A673 (cell line): ENCODE measurements around the gene TDP1. TPM values are rescaled to one million over a fixed set of nuclear protein-coding genes. Genes with fewer than 3 reads are reported as not detected.

Experiments used
- BruUV-seq: library from RNA; stranded (reverse); fragments of 400-500 nt; replicated peaks from 2 replicates; lab custom pipeline; 2021; lab: Mats Ljungman, UMichigan
- CTCF ChIA-PET: fragments of 300-600 bp; sonication (Branson Sonifier 250); formaldehyde crosslinking; loops from one replicate; lab custom pipeline; 2022; ENCODE audit warnings: antibody characterized with exemption; lab: Charles Lee
- POLR2A ChIA-PET: fragments of 300-600 bp; sonication (Branson Sonifier 250); formaldehyde crosslinking; loops from one replicate; lab custom pipeline; 2022; ENCODE audit warnings: antibody characterized with exemption; ENCODE audit not compliant: low non-redundant PET; lab: Charles Lee
- DNase-seq: peaks from one replicate; pipeline ENCODE4 v3.0.0-alpha.2; 2015; ENCODE audit warnings: low spot score
- H3K27ac ChIP-seq: fragments of 200-600 bp; sonication (generic); 2 replicates; pipeline ENCODE4 v1.5.1; 2016; ENCODE audit warnings: mixed run types, low read depth, mild to moderate bottlenecking, mixed read lengths, antibody characterized with exemption, low read length; ENCODE audit not compliant: poor library complexity, severe bottlenecking
- H3K27me3 ChIP-seq: fragments of 200-600 bp; sonication (generic); replicated peaks from 2 replicates; pipeline ENCODE4 v1.6.1; 2017; ENCODE audit warnings: mixed run types, low read depth, mild to moderate bottlenecking, mixed read lengths, antibody characterized with exemption, low read length; ENCODE audit not compliant: insufficient read depth, poor library complexity
- H3K36me3 ChIP-seq: fragments of 200-600 bp; sonication (generic); 2 replicates; pipeline ENCODE4 v1.6.1; 2016; ENCODE audit warnings: mixed run types, mild to moderate bottlenecking, mixed read lengths, antibody characterized with exemption, low read length; ENCODE audit not compliant: insufficient read depth, poor library complexity, severe bottlenecking
- H3K4me1 ChIP-seq: fragments of 200-600 bp; sonication (generic); 2 replicates; pipeline ENCODE4 v1.6.1; 2017; ENCODE audit warnings: mixed run types, mild to moderate bottlenecking, mixed read lengths, antibody characterized with exemption, low read length; ENCODE audit not compliant: insufficient read depth, poor library complexity, severe bottlenecking
- H3K4me3 ChIP-seq: fragments of 200-600 bp; sonication (generic); 2 replicates; pipeline ENCODE4 v1.5.1; 2016; ENCODE audit warnings: low read depth, mixed run types, mild to moderate bottlenecking, mixed read lengths, low read length; ENCODE audit not compliant: poor library complexity, severe bottlenecking
- H3K9me3 ChIP-seq: fragments of 200-600 bp; sonication (generic); 2 replicates; pipeline ENCODE4 v1.6.1; 2016; ENCODE audit warnings: mixed run types, low read depth, mild to moderate bottlenecking, mixed read lengths, antibody characterized with exemption, low read length; ENCODE audit not compliant: poor library complexity, severe bottlenecking
- CTCF ChIP-seq: fragments of 300-800, 200-600 bp; sonication (generic); conservative IDR thresholded peaks from 2 replicates; pipeline ENCODE4 v1.5.1; 2017; ENCODE audit warnings: low read depth, mild to moderate bottlenecking, antibody characterized with exemption, low read length, moderate library complexity, mixed read lengths
- EZH2 ChIP-seq: fragments of 200-600 bp; sonication (generic); IDR thresholded peaks from 2 replicates; pipeline ENCODE4 v1.6.1; 2017; ENCODE audit warnings: borderline replicate concordance, low read depth, mild to moderate bottlenecking, mixed read lengths, antibody characterized with exemption, low read length; ENCODE audit not compliant: poor library complexity, severe bottlenecking
- intact Hi-C: fragments of 100-400 bp; cut with micrococcal nuclease; formaldehyde crosslinking; loops from one replicate; pipeline ENCODE4 v1.10.0; 2022; ENCODE audit not compliant: unreplicated experiment
- total RNA-seq: library from RNA; stranded (reverse); gene quantifications from 2 replicates; pipeline ENCODE4 v1.2.3, GENCODE V29; 2021

The TDP1 gene
- total RNA-seq, 1 experiment from 2014 or later, result 45.6 TPM

GRCh38 chr14:89960914-89961313, 5.2 kb downstream of the TDP1 start:
- no peak for DNase-seq
- intact Hi-C loops, result no loop called here
- Histone ChIP-seq H3K27me3 (no peaks in the 10 kb centered on the region), H3K36me3 (peaks cover 34% of the 10 kb centered on the region), H3K4me1 (peaks cover 4% of the 10 kb centered on the region), H3K4me3 (no peak overlapping the region), H3K9me3 (no peaks in the 10 kb centered on the region), H3K27ac (no peak overlapping the region)
- TF ChIP-seq EZH2 (no peak), CTCF (no peak)
- POLR2A ChIA-PET, result no interaction called here
- BruUV-seq, result no TSS peak
- CTCF ChIA-PET, result no interaction called here

- intact Hi-C loops, result no loop called here
- POLR2A ChIA-PET, result no interaction called here
- peaks cover 39% of the 10 kb centered on the region for H3K36me3 ChIP-seq
- H3K27me3 ChIP-seq, result no peaks in the 10 kb centered on the region
- no peak for DNase-seq
- no TSS peak for BruUV-seq
- H3K27ac ChIP-seq, result no peak overlapping the region
- H3K4me3 ChIP-seq, result no peak overlapping the region
- H3K4me1 ChIP-seq, result no peaks in the 10 kb centered on the region
- CTCF ChIA-PET, result no interaction called here
- no peaks in the 10 kb centered on the region for H3K9me3 ChIP-seq
- TF ChIP-seq EZH2 (no peak), CTCF (no peak)
These were observed 7.7 kb downstream of the TDP1 start for GRCh38 chr14:89963288-89963978.

- no peaks in the 10 kb centered on the region for H3K27me3 ChIP-seq
- H3K36me3 ChIP-seq, result peaks cover 46% of the 10 kb centered on the region
- DNase-seq, result no peak
- POLR2A ChIA-PET, result no interaction called here
- BruUV-seq, result no TSS peak
- no peak overlapping the region for H3K4me3 ChIP-seq
- intact Hi-C loops, result no loop called here
- H3K27ac ChIP-seq, result no peak overlapping the region
- no peaks in the 10 kb centered on the region for H3K9me3 ChIP-seq
- no peaks in the 10 kb centered on the region for H3K4me1 ChIP-seq
- no peak for TF ChIP-seq EZH2
- TF ChIP-seq CTCF, result no peak
- CTCF ChIA-PET, result no interaction called here
These were observed 10.1 kb downstream of the TDP1 start for GRCh38 chr14:89965839-89966238.
